Panc1 (cell line): ENCODE data around the gene TTC28. TPM values are rescaled to one million over a fixed set of nuclear protein-coding genes. Genes with fewer than 3 reads are reported as not detected.

Source experiments
- ATAC-seq: fragments of 200-7000 bp; cut with Tn5 transposase; 2 replicates; pipeline ENCODE4 v1.9.1; 2020; ENCODE audit warnings: mild to moderate bottlenecking, moderate library complexity
- BruUV-seq: library from RNA; stranded (reverse); fragments of 400-500 nt; replicated peaks from 2 replicates; lab custom pipeline; 2021; lab: Mats Ljungman, UMichigan
- CTCF ChIA-PET: fragments of 300-600 bp; sonication (Branson Sonifier 250); formaldehyde crosslinking; loops from one replicate; lab custom pipeline; 2022; ENCODE audit warnings: antibody characterized with exemption; lab: Charles Lee
- POLR2A ChIA-PET: fragments of 300-600 bp; sonication (Branson Sonifier 250); formaldehyde crosslinking; loops from one replicate; lab custom pipeline; 2022; ENCODE audit warnings: antibody characterized with exemption; lab: Charles Lee
- DNase-seq: peaks from one replicate; pipeline ENCODE4 v3.0.0-alpha.2; 2010; ENCODE audit warnings: low read depth, low spot score
- H3K27ac ChIP-seq: 2 replicates; pipeline ENCODE4 v1.5.1; 2011; ENCODE audit warnings: mild to moderate bottlenecking, low read length, inconsistent platforms
- H3K27me3 ChIP-seq: fragments of 200-500 bp; sonication (Bioruptor generic); 2 replicates; pipeline ENCODE4 v1.6.0; 2014; ENCODE audit warnings: low read length, inconsistent platforms; ENCODE audit not compliant: control insufficient read depth, insufficient read depth
- H3K36me3 ChIP-seq: fragments of 200-500 bp; sonication (Bioruptor generic); 2 replicates; pipeline ENCODE4 v1.5.1; 2014; ENCODE audit warnings: inconsistent platforms, mild to moderate bottlenecking, low read length, moderate library complexity; ENCODE audit not compliant: control insufficient read depth, insufficient read depth
- H3K4me1 ChIP-seq: 2 replicates; pipeline ENCODE4 v1.5.1; 2011; ENCODE audit warnings: inconsistent platforms, mild to moderate bottlenecking, low read length, moderate library complexity; ENCODE audit not compliant: control insufficient read depth, insufficient read depth
- H3K4me3 ChIP-seq, 2 experiments: 2 replicates each; pipeline ENCODE4 v1.5.1; 2011 to 2012; ENCODE audit warnings: low read depth in 2 of 2, low read length in 2 of 2, mild to moderate bottlenecking in 2 of 2, inconsistent platforms in 1 of 2, moderate library complexity in 1 of 2
- H3K9me3 ChIP-seq: fragments of 200-500 bp; sonication (Bioruptor generic); 2 replicates; pipeline ENCODE4 v1.5.1; 2014; ENCODE audit warnings: low read depth, mild to moderate bottlenecking, inconsistent platforms, low read length, moderate library complexity; ENCODE audit not compliant: control insufficient read depth, insufficient read depth
- CTCF ChIP-seq: fragments of 450-650 bp; IDR thresholded peaks from 2 replicates; pipeline ENCODE4 v1.5.1; 2017; ENCODE audit warnings: mild to moderate bottlenecking
- POLR2AphosphoS5 ChIP-seq: IDR thresholded peaks from 2 replicates; pipeline ENCODE4 v1.6.1; 2012; ENCODE audit warnings: mild to moderate bottlenecking, low read depth, low read length, moderate library complexity
- REST ChIP-seq, 2 experiments: IDR thresholded peaks; 2 replicates each; pipeline ENCODE4 v1.6.1; 2011 to 2012; ENCODE audit warnings: low read depth in 2 of 2, control low read depth in 1 of 2, low read length in 1 of 2, mild to moderate bottlenecking in 1 of 2, moderate library complexity in 1 of 2; ENCODE audit not compliant: insufficient read depth in 1 of 2
- SIN3A ChIP-seq: IDR thresholded peaks from 2 replicates; pipeline ENCODE4 v1.6.1; 2012; ENCODE audit warnings: low read depth, mild to moderate bottlenecking, low read length, moderate library complexity, borderline replicate concordance; ENCODE audit not compliant: insufficient read depth
- TCF7L2 ChIP-seq: IDR thresholded peaks from 2 replicates; pipeline ENCODE4 v1.6.1; 2011; ENCODE audit warnings: mild to moderate bottlenecking, low read depth, low read length, inconsistent platforms
- in situ Hi-C: cut with HindIII; loops from 2 replicates; pipeline ENCODE4 v1.10.0; 2016; ENCODE audit warnings: low sequenced_read_pairs, low pct_unique_long_range_greater_than_20kb
- intact Hi-C: fragments of 100-400 bp; cut with micrococcal nuclease; formaldehyde crosslinking; loops from one replicate; pipeline ENCODE4 v1.10.0; 2022; ENCODE audit not compliant: unreplicated experiment
- total RNA-seq: library from RNA; stranded (reverse); gene quantifications from one replicate; pipeline ENCODE4 v1.2.1, GENCODE V29; 2021; ENCODE audit not compliant: unreplicated experiment

The TTC28 gene
- total RNA-seq, 1 experiment from 2014 or later, result 24.8 TPM

DNA sequence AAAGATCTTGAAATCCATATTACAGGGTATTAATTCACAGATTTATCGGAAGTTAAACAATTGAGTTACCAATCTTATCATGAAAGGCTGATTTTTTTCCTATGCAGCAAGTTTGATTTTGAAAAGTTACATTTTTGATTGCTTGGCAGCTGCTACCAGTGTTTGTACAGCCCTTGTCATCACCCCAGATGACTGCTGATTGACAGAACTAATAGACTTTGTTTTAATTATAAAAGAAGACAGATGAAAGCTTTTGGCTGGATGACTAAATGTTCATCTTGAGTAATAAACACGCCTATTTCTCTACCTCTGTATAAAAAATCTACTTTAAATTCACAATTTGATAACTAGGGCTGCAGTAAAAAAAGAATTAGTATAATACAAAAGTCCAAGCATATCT lies 259.7 kb downstream of the TTC28 start:
- CTCF ChIA-PET, result no interaction called here

DNA sequence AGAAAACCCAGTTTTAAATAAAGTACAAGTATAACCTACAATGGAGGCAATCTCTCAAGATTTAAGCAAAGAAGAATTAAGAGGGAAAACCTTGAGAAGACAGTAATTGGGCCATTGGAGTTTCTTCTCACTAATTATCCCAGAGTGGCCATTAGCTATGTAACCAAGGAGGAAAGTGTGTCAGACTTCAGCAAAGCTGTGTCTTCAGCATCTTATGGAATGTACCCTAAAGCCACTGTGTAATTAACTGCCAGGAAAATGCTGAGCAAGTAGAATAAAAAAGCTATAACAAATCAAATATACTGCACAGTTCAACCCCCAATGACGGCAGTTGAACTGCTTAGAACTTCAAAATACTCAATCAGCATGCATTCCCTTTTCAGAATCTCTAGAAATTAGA lies 261.6 kb downstream of the TTC28 start:
- ChIA-PET CTCF (no interaction called here), POLR2A (no interaction called here)
- Histone ChIP-seq H3K27ac (no peak overlapping the region), H3K4me1 (no peaks in the 10 kb centered on the region), H3K36me3 (no peaks in the 10 kb centered on the region), H3K9me3 (no peaks in the 10 kb centered on the region), H3K4me3 (no peak overlapping the region), H3K27me3 (no peaks in the 10 kb centered on the region)
- intact Hi-C loops, result no loop called here
- DNase-seq (no peak), ATAC-seq (no peak)
- in situ Hi-C loops, result no loop called here
- TF ChIP-seq TCF7L2, result no peak
- no peak for TF ChIP-seq POLR2AphosphoS5
- TF ChIP-seq REST (IDR thresholded peaks at IDR 0.05; ENCODE audit: insufficient read depth in 1 of 2, low read depth in 2 of 2, low read length in 1 of 2), result no peak
- TF ChIP-seq SIN3A, result no peak
- no peak for TF ChIP-seq CTCF
- no TSS peak for BruUV-seq

More for the DNA sequence above, 259.7 kb downstream of the TTC28 start:
- Histone ChIP-seq H3K4me3 (no peak overlapping the region), H3K27ac (no peak overlapping the region), H3K36me3 (no peaks in the 10 kb centered on the region), H3K9me3 (no peaks in the 10 kb centered on the region), H3K27me3 (no peaks in the 10 kb centered on the region), H3K4me1 (no peaks in the 10 kb centered on the region; the same call in 1 of the 2 replicates)
- ATAC-seq (no peak), DNase-seq (no peak)
- intact Hi-C loops, result no loop called here
- POLR2A ChIA-PET, result no interaction called here
- BruUV-seq, result no TSS peak
- in situ Hi-C loops, result no loop called here
- no peak for TF ChIP-seq POLR2AphosphoS5
- TF ChIP-seq CTCF, result no peak
- no peak for TF ChIP-seq REST (IDR thresholded peaks at IDR 0.05; ENCODE audit: insufficient read depth in 1 of 2, low read depth in 2 of 2, low read length in 1 of 2)
- no peak for TF ChIP-seq SIN3A
- TF ChIP-seq TCF7L2, result no peak
